HG03108 (cell line): ENCODE results near the gene RNASEH2C.
"Not testable (repeated sequence)": the region's sequence is repeated elsewhere in the genome, so short reads cannot be mapped to it uniquely, and the experiment has no call there.

Experiments
- ATAC-seq: cut with Tn5 transposase; IDR thresholded peaks from one replicate; pipeline ENCODE4 v1.9.1; 2021; ENCODE audit warnings: moderate library complexity; ENCODE audit not compliant: unreplicated experiment

Gene RNASEH2C

DNA sequence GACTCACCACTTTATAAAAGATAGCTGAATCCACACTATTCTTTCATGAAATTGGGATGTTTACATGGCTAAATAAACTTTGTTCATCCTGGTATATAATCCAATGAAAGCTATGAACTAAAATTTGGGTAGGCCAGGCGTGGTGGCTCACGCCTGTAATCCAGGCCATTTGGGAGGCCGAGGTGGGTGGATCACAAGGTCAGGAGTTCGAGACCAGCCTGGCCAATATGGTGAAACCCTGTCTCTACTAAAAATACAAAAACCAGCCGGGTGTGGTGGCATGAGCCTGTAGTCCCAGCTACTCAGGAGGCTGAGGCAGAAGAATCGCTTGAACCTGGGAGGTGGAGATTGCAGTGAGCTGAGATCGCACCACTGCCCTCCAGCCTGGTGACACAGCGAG is 28.8 kb downstream of the RNASEH2C start:
- ATAC-seq = not testable (repeated sequence)

GRCh38 chr11:65685981-65686380 is 34.6 kb downstream of the RNASEH2C start:
- ATAC-seq = no peak

- not testable (repeated sequence) for ATAC-seq
These were observed 37.1 kb downstream of the RNASEH2C start for GRCh38 chr11:65683480-65683879.

DNA sequence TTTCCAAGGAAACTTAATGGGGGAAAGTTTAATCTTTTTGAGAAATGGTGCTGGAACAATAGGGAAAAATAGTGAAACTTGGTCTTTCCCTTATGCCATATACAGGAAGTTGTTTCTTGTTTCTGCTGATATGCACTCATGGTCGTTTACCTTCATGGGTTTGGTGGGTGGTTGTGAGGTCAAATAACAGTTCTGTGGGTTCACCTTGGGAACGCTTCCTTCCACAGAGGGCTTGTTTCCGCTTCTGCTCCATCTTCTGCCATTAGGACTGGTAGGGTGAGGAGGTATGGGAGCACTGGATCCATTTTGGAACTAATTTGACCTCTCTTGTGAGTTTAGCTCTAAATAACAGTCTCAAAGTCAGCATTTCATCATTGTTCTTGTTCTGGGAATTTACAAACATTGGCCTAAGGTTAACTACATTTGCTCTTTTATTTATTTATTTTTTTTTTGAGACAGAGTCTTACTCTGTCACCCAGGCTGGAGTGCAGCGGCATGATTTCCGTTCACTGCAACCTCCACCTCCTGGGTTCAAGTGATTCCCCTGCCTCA is 40.3 kb downstream of the RNASEH2C start:
- no peak for ATAC-seq

DNA sequence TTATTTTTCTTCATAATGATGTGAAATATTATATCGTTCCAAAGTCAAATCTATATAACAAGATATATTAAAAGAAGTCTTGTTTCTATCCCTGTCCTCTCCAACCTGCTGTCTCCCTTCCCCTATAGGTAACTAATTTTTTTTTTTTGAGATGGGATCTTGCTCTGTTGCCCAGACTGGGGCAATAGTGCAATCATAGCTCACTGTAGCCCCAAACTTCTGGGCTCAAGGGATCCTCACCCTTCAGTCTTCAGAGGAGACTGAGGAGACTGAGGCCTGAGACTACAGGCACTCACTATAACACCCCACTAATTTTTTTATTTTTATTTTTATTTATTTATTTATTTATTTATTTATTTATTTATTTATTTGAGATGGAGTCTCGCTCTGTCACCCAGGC is 47.6 kb downstream of the RNASEH2C start:
- ATAC-seq = no peak

GRCh38 chr11:65672180-65672860 is 48.3 kb downstream of the RNASEH2C start:
- no peak for ATAC-seq
